Heart left ventricle (tissue), 16 donors: Measurements from ENCODE around the gene LMAN2. TPM values are rescaled to one million over a fixed set of nuclear protein-coding genes. Genes with fewer than 3 reads are reported as not detected.

ENCODE experiments used
- ATAC-seq, 4 donors: fragments of 200-7000 bp; cut with Tn5 transposase; one replicate each; pipeline ENCODE4 v1.9.1; 2020 to 2022; ENCODE audit warnings: moderate library complexity in 4 of 4, mild to moderate bottlenecking in 3 of 4, moderate number of reproducible peaks in 1 of 4
- DNase-seq, 5 donors: peaks; one replicate each; pipeline ENCODE4 v3.0.0-alpha.2; 2020
- H3K27ac ChIP-seq, 12 donors: fragments of 200-600 bp; sonication (generic) in 4 of 12; one replicate each; pipeline versions ENCODE4 v1.5.0 to v1.8.0; 2016 to 2022; ENCODE audit warnings: mild to moderate bottlenecking in 2 of 12
- H3K27me3 ChIP-seq, 9 donors: fragments of 200-600 bp; sonication (generic) in 2 of 9; one replicate each; pipeline versions ENCODE4 v1.5.1 to v1.8.0; 2016 to 2022; ENCODE audit warnings: mild to moderate bottlenecking in 3 of 9
- H3K36me3 ChIP-seq, 9 donors: fragments of 200-600 bp; sonication (generic) in 2 of 9; one replicate each; pipeline versions ENCODE4 v1.5.0 to v1.8.0; 2018 to 2022; ENCODE audit warnings: mild to moderate bottlenecking in 2 of 9
- H3K4me1 ChIP-seq, 12 donors: fragments of 200-600 bp; sonication (generic) in 4 of 12; one replicate each; pipeline versions ENCODE4 v1.5.0 to v1.8.0; 2016 to 2022; ENCODE audit warnings: mild to moderate bottlenecking in 3 of 12
- H3K4me3 ChIP-seq, 12 donors: fragments of 200-600 bp; sonication (generic) in 4 of 12; one replicate each; pipeline versions ENCODE4 v1.5.0 to v1.8.0; 2017 to 2022; ENCODE audit warnings: mild to moderate bottlenecking in 9 of 12, moderate library complexity in 4 of 12
- H3K9me3 ChIP-seq, 12 donors: fragments of 200-600 bp; sonication (generic) in 4 of 12; one replicate each; pipeline versions ENCODE4 v1.5.0 to v1.8.0; 2016 to 2022; ENCODE audit warnings: mild to moderate bottlenecking in 1 of 12
- CTCF ChIP-seq, 12 donors: fragments of 200-600 bp; sonication (generic) in 4 of 12; IDR thresholded peaks; one replicate each; pipeline versions ENCODE4 v1.5.0 to v1.8.0; 2018 to 2022; ENCODE audit warnings: antibody characterized with exemption in 12 of 12, mild to moderate bottlenecking in 5 of 12
- POLR2A ChIP-seq, 2 donors: fragments of 450-650 bp; IDR thresholded peaks; one replicate each; pipeline ENCODE4 v1.6.1; 2017; ENCODE audit warnings: antibody characterized with exemption in 2 of 2, mild to moderate bottlenecking in 2 of 2, moderate library complexity in 2 of 2
- WGBS, 4 donors: extraction: QIAGEN DNeasy Blood & Tissue Kit in 2 of 4; methylation state at CpG; one replicate each; pipeline versions ENCODE4 v1.1.5 to v1.1.7; 2013 to 2018; 5-methylcytosine and 5-hydroxymethylcytosine counted together
- intact Hi-C, 10 donors: fragments of 100-400 bp; cut with DNase I; formaldehyde crosslinking; loops; one replicate each; pipeline versions ENCODE4 v1.11.1 to v1.14.2; 2022
- polyA plus RNA-seq, 2 donors: library from polyadenylated mRNA; stranded (reverse); fragments of 200-250 nt; gene quantifications; one replicate each; pipeline ENCODE4 v1.2.3, GENCODE V29; 2013
- total RNA-seq, 9 donors: library from RNA; depleted of rRNA in 2 of 9; stranded (reverse); fragments of >200 nt in 2 of 9; fragmentation: NEBNext Ultra II Directional in 3 of 9; extraction: Animal tissue kit (Norgen Biotek cat#: 25700) in 3 of 9; gene quantifications; one replicate each; pipeline versions ENCODE4 v1.1.0 to v1.2.4, GENCODE V29; 2016 to 2023
- donor health status: ischemic (EF 13 %, LVEDD 7.1; RV severe dilation, severe dysfunction).
- donor health status: healthy with polysubstance abuse.
- donor health status: DM: no; HTN: yes; CAD: no.
- donor health status: DM: no; HTN: no; CAD: no.
- donor health status: ischemic (EF 25% LVEDD 6.9; RV normal size, moderate dysfunction).
- donor health status: ischemic (EF 25% LVEDD 5.7; RV mildly dilated, moderate dysfunction).
- donor health status: healthy.
- donor health status: DM: yes; HTN: yes; CAD: no.
- donor health status: ischemic (EF 35%, LVEDD 5.7; RV mildly dilated, moderate dysfunction).
- donor health status: nonischemic (EF 11% LVEDD 7.7; RV severe dilation, severe dysfunction).
- donor health status: DM: yes; HTN: yes; CAD: no.
- donor health status: PGD.
- donor health status: ischemic (EF 29% LVEDD 5.4; RV normal size, mild dysfunction).
- donor health status: nonischemic (EF 23%, LVEDD 6.1; RV moderate dilation, normal function).

Gene LMAN2
- total and polyA plus RNA-seq, 11 donors = 43.3 to 313 (median 63.6) TPM

- no peak for TF ChIP-seq POLR2A (IDR thresholded peaks at IDR 0.05)
- TF ChIP-seq CTCF (IDR thresholded peaks at IDR 0.05) = no peak
- WGBS, 4 donors = 86 to 96% (median 91%) methylated on average over 33 to 35 of the region's 35 CpGs
- no peak overlapping the region for H3K4me3 ChIP-seq
- H3K9me3 ChIP-seq = no peaks in the 10 kb centered on the region
- intact Hi-C loops = no loop called here
- peaks cover 0 to 36% (median 24%) of the 10 kb centered on the region in 12 donors for H3K4me1 ChIP-seq
- peaks cover 3 to 87% (median 79%) of the 10 kb centered on the region in 9 donors for H3K36me3 ChIP-seq
- H3K27me3 ChIP-seq = no peaks in the 10 kb centered on the region
- H3K27ac ChIP-seq = no peak overlapping the region
- DNase-seq (no peak), ATAC-seq (no peak)
Observed at GRCh38 chr5:177332031-177332895, 19.2 kb downstream of the LMAN2 start.

- Histone ChIP-seq H3K4me3 (no peak overlapping the region), H3K36me3 (peaks cover 3 to 77% (median 69%) of the 10 kb centered on the region in 9 donors), H3K4me1 (peaks cover 0 to 35% (median 23%) of the 10 kb centered on the region in 12 donors), H3K27ac (no peak overlapping the region), H3K9me3 (no peaks in the 10 kb centered on the region), H3K27me3 (no peaks in the 10 kb centered on the region)
- intact Hi-C loops = no loop called here
- WGBS, 4 donors = 79 to 84% (median 81%) methylated on average over 22 to 27 of the region's 27 CpGs
- TF ChIP-seq CTCF (IDR thresholded peaks at IDR 0.05) = no peak
- no peak for TF ChIP-seq POLR2A (IDR thresholded peaks at IDR 0.05)
- DNase-seq (no peak), ATAC-seq (no peak)
Observed at GRCh38 chr5:177330991-177331842, 20.3 kb downstream of the LMAN2 start.

GRCh38 chr5:177329883-177330282, 21.6 kb downstream of the LMAN2 start:
- Histone ChIP-seq H3K36me3 (peaks cover 3 to 64% (median 56%) of the 10 kb centered on the region in 9 donors), H3K9me3 (no peaks in the 10 kb centered on the region), H3K4me1 (peaks cover 0 to 24% (median 13%) of the 10 kb centered on the region in 12 donors), H3K4me3 (no peak overlapping the region), H3K27me3 (no peaks in the 10 kb centered on the region), H3K27ac (no peak overlapping the region)
- WGBS, 4 donors = 84 to 93% (median 93%) methylated on average over 6 of the region's 6 CpGs
- DNase-seq (no peak), ATAC-seq (no peak)
- intact Hi-C loops = no loop called here
- TF ChIP-seq POLR2A (IDR thresholded peaks at IDR 0.05) (no peak), CTCF (IDR thresholded peaks at IDR 0.05) (no peak)
